Measurements from ENCODE around the gene FAM186B. TPM values are rescaled to one million over a fixed set of nuclear protein-coding genes. Genes with fewer than 3 reads are reported as not detected.
A peak's percentile ranks its signal among the peaks of the same experiment; 100 is the strongest.

The FAM186B gene
- total RNA-seq, 1 donor from 2014 or later, result 0.57 TPM

GRCh38 chr12:49584591-49584990 lies 20.8 kb downstream of the FAM186B start:
- peaks cover 4% of the 10 kb centered on the region for H3K4me1 ChIP-seq (ENCODE audit: insufficient read depth, low read length)
- Mint-ChIP-seq H3K36me3 (ENCODE audit: low read depth, unreplicated experiment) (peaks cover 19% of the 10 kb centered on the region), H3K4me1 (ENCODE audit: low read depth, unreplicated experiment) (peaks cover 15% of the 10 kb centered on the region), H3K4me3 (ENCODE audit: unreplicated experiment) (no peak overlapping the region), H3K9me3 (ENCODE audit: unreplicated experiment) (no peaks in the 10 kb centered on the region), H3K27me3 (ENCODE audit: low read depth, unreplicated experiment) (no peaks in the 10 kb centered on the region), H3K27ac (ENCODE audit: unreplicated experiment) (no peak overlapping the region)
- FAIRE-seq (no peak), DNase-seq (ENCODE audit: low read depth) (no peak)
- no peaks in the 10 kb centered on the region for H3K27me3 ChIP-seq (ENCODE audit: insufficient read depth, low read length)
- no peak overlapping the region for H3K4me2 ChIP-seq (ENCODE audit: low read length)
- no peak overlapping the region for H3K4me3 ChIP-seq (ENCODE audit: insufficient read depth, low read depth, low read length)
- peaks cover 3% of the 10 kb centered on the region for H3K36me3 ChIP-seq (ENCODE audit: insufficient read depth, low read length)
- H4K20me1 ChIP-seq (ENCODE audit: insufficient read depth, low read length), result peaks cover 31% of the 10 kb centered on the region
- TF ChIP-seq CTCF (IDR thresholded peaks at IDR 0.05; ENCODE audit: insufficient read depth, low read depth, low read length) (no peak), EZH2 (IDR thresholded peaks at IDR 0.05; ENCODE audit: insufficient read depth, low read length) (no peak)
- no peak overlapping the region for H3K9ac ChIP-seq (ENCODE audit: low read length)
- no peaks in the 10 kb centered on the region for H3K9me3 ChIP-seq (ENCODE audit: insufficient read depth, low read depth, low read length)
- H3K27ac ChIP-seq (ENCODE audit: low read depth, low read length), result no peak overlapping the region
- H3K79me2 ChIP-seq (ENCODE audit: insufficient read depth, low read length), result peaks cover 6% of the 10 kb centered on the region
- H2AFZ ChIP-seq (ENCODE audit: low read depth, low read length), result no peak overlapping the region

- peaks cover 19% of the 10 kb centered on the region for H3K36me3 Mint-ChIP-seq (ENCODE audit: low read depth, unreplicated experiment)
- DNase-seq (ENCODE audit: low read depth) (no peak), FAIRE-seq (no peak)
- no peaks in the 10 kb centered on the region for H3K27me3 Mint-ChIP-seq (ENCODE audit: low read depth, unreplicated experiment)
- Histone ChIP-seq H3K4me1 (ENCODE audit: insufficient read depth, low read length) (peaks cover 4% of the 10 kb centered on the region), H2AFZ (ENCODE audit: low read depth, low read length) (no peak overlapping the region), H3K4me2 (ENCODE audit: low read length) (no peak overlapping the region), H3K36me3 (ENCODE audit: insufficient read depth, low read length) (peaks cover 3% of the 10 kb centered on the region), H3K9ac (ENCODE audit: low read length) (no peak overlapping the region), H3K9me3 (ENCODE audit: insufficient read depth, low read depth, low read length) (no peaks in the 10 kb centered on the region), H3K79me2 (ENCODE audit: insufficient read depth, low read length) (peaks cover 6% of the 10 kb centered on the region), H4K20me1 (ENCODE audit: insufficient read depth, low read length) (peaks cover 31% of the 10 kb centered on the region), H3K4me3 (ENCODE audit: insufficient read depth, low read depth, low read length) (no peak overlapping the region), H3K27me3 (ENCODE audit: insufficient read depth, low read length) (no peaks in the 10 kb centered on the region), H3K27ac (ENCODE audit: low read depth, low read length) (no peak overlapping the region)
- H3K4me1 Mint-ChIP-seq (ENCODE audit: low read depth, unreplicated experiment), result peaks cover 18% of the 10 kb centered on the region
- H3K27ac Mint-ChIP-seq (ENCODE audit: unreplicated experiment), result peak overlapping the region; percentile 20
- no peaks in the 10 kb centered on the region for H3K9me3 Mint-ChIP-seq (ENCODE audit: unreplicated experiment)
- H3K4me3 Mint-ChIP-seq (ENCODE audit: unreplicated experiment), result no peak overlapping the region
- TF ChIP-seq CTCF (IDR thresholded peaks at IDR 0.05; ENCODE audit: insufficient read depth, low read depth, low read length), result no peak
- TF ChIP-seq EZH2 (IDR thresholded peaks at IDR 0.05; ENCODE audit: insufficient read depth, low read length), result no peak
These were observed 21.9 kb downstream of the FAM186B start for GRCh38 chr12:49583366-49584094.

GRCh38 chr12:49582850-49583249 lies 22.6 kb downstream of the FAM186B start:
- Histone ChIP-seq H2AFZ (ENCODE audit: low read depth, low read length) (no peak overlapping the region), H3K4me1 (ENCODE audit: insufficient read depth, low read length) (peaks cover 4% of the 10 kb centered on the region), H4K20me1 (ENCODE audit: insufficient read depth, low read length) (peaks cover 31% of the 10 kb centered on the region), H3K27ac (ENCODE audit: low read depth, low read length) (no peak overlapping the region), H3K4me3 (ENCODE audit: insufficient read depth, low read depth, low read length) (no peak overlapping the region), H3K79me2 (ENCODE audit: insufficient read depth, low read length) (peaks cover 6% of the 10 kb centered on the region), H3K9ac (ENCODE audit: low read length) (no peak overlapping the region), H3K4me2 (ENCODE audit: low read length) (no peak overlapping the region), H3K36me3 (ENCODE audit: insufficient read depth, low read length) (peaks cover 3% of the 10 kb centered on the region), H3K27me3 (ENCODE audit: insufficient read depth, low read length) (no peaks in the 10 kb centered on the region), H3K9me3 (ENCODE audit: insufficient read depth, low read depth, low read length) (no peaks in the 10 kb centered on the region)
- TF ChIP-seq EZH2 (IDR thresholded peaks at IDR 0.05; ENCODE audit: insufficient read depth, low read length), result no peak
- TF ChIP-seq CTCF (IDR thresholded peaks at IDR 0.05; ENCODE audit: insufficient read depth, low read depth, low read length), result no peak
- FAIRE-seq (no peak), DNase-seq (ENCODE audit: low read depth) (no peak)
- H3K27me3 Mint-ChIP-seq (ENCODE audit: low read depth, unreplicated experiment), result no peaks in the 10 kb centered on the region
- no peak overlapping the region for H3K27ac Mint-ChIP-seq (ENCODE audit: unreplicated experiment)
- no peaks in the 10 kb centered on the region for H3K9me3 Mint-ChIP-seq (ENCODE audit: unreplicated experiment)
- peaks cover 19% of the 10 kb centered on the region for H3K4me1 Mint-ChIP-seq (ENCODE audit: low read depth, unreplicated experiment)
- peaks cover 17% of the 10 kb centered on the region for H3K36me3 Mint-ChIP-seq (ENCODE audit: low read depth, unreplicated experiment)
- no peak overlapping the region for H3K4me3 Mint-ChIP-seq (ENCODE audit: unreplicated experiment)
